CD8-positive, alpha-beta memory T cell (primary cell): ENCODE data around the gene UBA7. TPM values are rescaled to one million over a fixed set of nuclear protein-coding genes. Genes with fewer than 3 reads are reported as not detected.
A peak's percentile ranks its signal among the peaks of the same experiment; 100 is the strongest.

Source experiments
- CTCF ChIA-PET: fragments of 350-600 bp; sonication (Branson Sonifier 250); formaldehyde crosslinking; loops from one replicate; lab custom pipeline; 2021; ENCODE audit warnings: antibody characterized with exemption; lab: Charles Lee
- POLR2A ChIA-PET: fragments of 350-600 bp; sonication (Branson Sonifier 250); formaldehyde crosslinking; loops from one replicate; lab custom pipeline; 2021; ENCODE audit warnings: antibody characterized with exemption; lab: Charles Lee
- DNase-seq, 5 donors: peaks; one replicate each; pipeline versions ENCODE4 v3.0.0 to v3.0.0-alpha.2; 2020 to 2022; ENCODE audit warnings: mixed read lengths in 1 of 5
- H3K27ac ChIP-seq: one replicate; pipeline ENCODE4 v1.7.0; 2013; ENCODE audit warnings: low read depth, mild to moderate bottlenecking, low read length, moderate library complexity
- H3K27me3 ChIP-seq: 2 replicates; pipeline ENCODE4 v1.7.0; 2013; ENCODE audit warnings: low read length, mild to moderate bottlenecking; ENCODE audit not compliant: insufficient read depth, poor library complexity, severe bottlenecking
- H3K36me3 ChIP-seq: 2 replicates; pipeline ENCODE4 v1.7.0; 2013; ENCODE audit warnings: mild to moderate bottlenecking, low read length, moderate library complexity; ENCODE audit not compliant: insufficient read depth
- H3K4me1 ChIP-seq: 2 replicates; pipeline ENCODE4 v1.7.0; 2013; ENCODE audit warnings: mild to moderate bottlenecking, low read length, moderate library complexity; ENCODE audit not compliant: insufficient read depth
- H3K4me3 ChIP-seq: 2 replicates; pipeline ENCODE4 v1.7.0; 2013; ENCODE audit warnings: mild to moderate bottlenecking, low read length
- H3K9me3 ChIP-seq: 2 replicates; pipeline ENCODE4 v1.7.0; 2013; ENCODE audit warnings: mild to moderate bottlenecking, low read length
- H3K27ac Mint-ChIP-seq, 8 donors: one replicate each; pipeline ENCODE4 v1.8.0; 2020 to 2021; ENCODE audit warnings: mixed read lengths in 8 of 8, mild to moderate bottlenecking in 6 of 8, inconsistent platforms in 3 of 8, moderate library complexity in 3 of 8
- H3K27me3 Mint-ChIP-seq, 2 donors: one replicate each; pipeline ENCODE4 v1.8.0; 2020 to 2021; ENCODE audit warnings: mixed read lengths in 2 of 2, mild to moderate bottlenecking in 1 of 2, moderate library complexity in 1 of 2
- H3K36me3 Mint-ChIP-seq, 3 donors: one replicate each; pipeline ENCODE4 v1.8.0; 2020 to 2021; ENCODE audit warnings: mixed read lengths in 3 of 3, inconsistent platforms in 1 of 3, mild to moderate bottlenecking in 1 of 3
- H3K4me1 Mint-ChIP-seq, 3 donors: one replicate each; pipeline ENCODE4 v1.8.0; 2020 to 2021; ENCODE audit warnings: mixed read lengths in 3 of 3, inconsistent platforms in 1 of 3, mild to moderate bottlenecking in 1 of 3
- H3K4me3 Mint-ChIP-seq, 7 donors: one replicate each; pipeline ENCODE4 v1.8.0; 2020 to 2021; ENCODE audit warnings: mixed read lengths in 7 of 7, mild to moderate bottlenecking in 6 of 7, moderate library complexity in 4 of 7, inconsistent platforms in 2 of 7
- H3K9me3 Mint-ChIP-seq, 5 donors: one replicate each; pipeline ENCODE4 v1.8.0; 2020 to 2022; ENCODE audit warnings: mixed read lengths in 5 of 5, mild to moderate bottlenecking in 3 of 5, moderate library complexity in 2 of 5, inconsistent platforms in 1 of 5
- polyA plus RNA-seq: library from polyadenylated mRNA; unstranded; fragments of 300-500 nt; fragmentation: Illumina TruSeq; gene quantifications from one replicate; pipeline ENCODE4 v1.2.3, GENCODE V29; 2021
- total RNA-seq, 2 experiments: library from RNA; stranded (reverse); gene quantifications; one replicate each; pipeline ENCODE4 v1.2.3, GENCODE V29; 2021

The UBA7 gene
- total and polyA plus RNA-seq, 3 experiments from 2014 or later, result 40.7 to 58.3 (median 57.8) TPM

DNA sequence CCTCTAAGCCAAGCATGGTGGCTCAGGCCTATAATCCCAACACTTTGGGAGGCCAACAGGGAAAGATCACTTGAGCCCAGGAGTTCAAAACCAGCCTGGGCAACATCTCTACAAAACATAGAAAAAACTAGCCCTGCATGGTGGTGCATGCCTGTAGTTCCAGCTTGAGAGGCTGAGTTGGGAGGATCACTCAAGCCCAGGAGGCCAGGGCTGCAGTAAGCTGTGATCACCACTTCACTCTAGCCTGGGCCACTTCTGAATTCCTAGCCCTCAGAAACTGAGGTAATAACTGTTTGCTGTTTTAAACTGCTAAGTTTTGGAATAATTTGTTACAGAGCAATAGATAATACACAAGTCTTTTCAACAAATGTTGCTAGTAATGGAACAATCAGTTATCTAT is 43.8 kb downstream of the UBA7 start:
- Mint-ChIP-seq H3K4me1 (peaks cover 33 to 56% (median 46%) of the 10 kb centered on the region in 3 donors), H3K27ac (peak overlapping the region in 2 of 8 donors; percentile 9 to 42), H3K4me3 (no peak overlapping the region), H3K36me3 (peaks cover 0 to 30% (median 3%) of the 10 kb centered on the region in 3 donors), H3K9me3 (no peaks in the 10 kb centered on the region), H3K27me3 (no peaks in the 10 kb centered on the region)
- no peak overlapping the region for H3K4me3 ChIP-seq
- ChIA-PET CTCF (interaction anchor here (1.1 kb wide), 1 partner anchor 12 kb away, joined by 3 read pairs; no protein-coding TSS in a partner anchor), POLR2A (no interaction called here)
- no peaks in the 10 kb centered on the region for H3K4me1 ChIP-seq
- H3K27ac ChIP-seq, result no peak overlapping the region
- H3K36me3 ChIP-seq, result peaks cover 6% of the 10 kb centered on the region
- DNase-seq, result no peak
- H3K9me3 ChIP-seq, result no peaks in the 10 kb centered on the region
- H3K27me3 ChIP-seq, result no peaks in the 10 kb centered on the region

DNA sequence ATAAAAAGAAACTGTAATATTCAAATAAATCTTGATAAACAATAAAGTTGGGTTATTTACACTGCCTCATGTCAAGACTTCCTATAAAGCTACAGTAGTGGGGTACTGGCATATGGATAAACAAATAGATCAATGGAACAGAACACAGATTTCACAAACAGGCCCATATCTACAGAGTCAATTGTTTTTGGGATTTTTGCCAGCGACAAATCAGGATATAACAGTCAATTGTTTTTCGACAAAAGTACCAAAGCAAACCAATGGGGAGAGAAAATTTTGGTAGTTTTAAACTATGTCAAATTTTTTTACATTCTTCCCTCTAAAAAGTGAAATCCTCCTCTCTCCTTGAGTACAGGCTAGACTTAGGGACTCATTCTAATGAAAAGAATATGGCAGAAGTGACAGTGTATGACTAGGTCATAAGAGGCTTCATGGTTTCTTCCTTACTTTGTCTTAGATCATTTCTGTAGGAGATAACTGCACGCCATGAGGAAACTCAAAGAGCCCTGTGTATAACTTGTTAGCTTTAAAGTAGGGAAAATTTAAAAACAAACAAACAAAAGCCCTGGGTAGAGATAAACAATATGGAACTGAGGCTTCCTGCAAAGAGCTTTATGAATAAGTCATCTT is 44.4 kb downstream of the UBA7 start:
- no peak overlapping the region for H3K4me3 ChIP-seq
- no peak overlapping the region for H3K4me3 Mint-ChIP-seq
- peak overlapping the region in 4 of 8 donors; percentile 7 to 42 (median 17) for H3K27ac Mint-ChIP-seq
- H3K27me3 ChIP-seq, result no peaks in the 10 kb centered on the region
- peaks cover 6% of the 10 kb centered on the region for H3K36me3 ChIP-seq
- peaks cover 32 to 56% (median 46%) of the 10 kb centered on the region in 3 donors for H3K4me1 Mint-ChIP-seq
- H3K27ac ChIP-seq, result no peak overlapping the region
- H3K36me3 Mint-ChIP-seq, result peaks cover 0 to 33% (median 0%) of the 10 kb centered on the region in 3 donors
- no peaks in the 10 kb centered on the region for H3K9me3 Mint-ChIP-seq
- CTCF ChIA-PET, result interaction anchor here (1.1 kb wide), 1 partner anchor 13 kb away, joined by 3 read pairs; no protein-coding TSS in a partner anchor
- no peaks in the 10 kb centered on the region for H3K9me3 ChIP-seq
- DNase-seq, result no peak
- no peaks in the 10 kb centered on the region for H3K4me1 ChIP-seq
- POLR2A ChIA-PET, result interaction anchor here (0.6 kb wide), 1 partner anchor 45 kb away, joined by 3 read pairs; no protein-coding TSS in a partner anchor
- no peaks in the 10 kb centered on the region for H3K27me3 Mint-ChIP-seq

DNA sequence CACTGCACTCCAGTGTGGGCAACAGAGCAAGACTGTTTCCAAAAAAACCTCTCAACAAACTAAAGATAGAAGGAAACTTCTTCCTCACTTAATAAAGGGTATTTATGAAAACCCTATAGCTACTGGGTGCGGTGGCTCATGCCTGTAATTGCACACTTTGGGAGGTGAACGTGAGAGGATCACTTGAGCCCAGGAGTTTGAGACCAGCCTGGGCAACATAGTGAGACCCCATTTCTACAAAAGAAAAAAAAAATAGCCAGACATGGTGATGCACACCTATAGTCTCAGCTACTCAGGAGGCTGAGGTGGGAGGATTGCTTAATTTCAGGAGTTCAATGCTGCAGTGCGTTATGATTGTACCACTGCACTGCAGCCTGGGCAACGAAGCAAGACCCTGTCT is 49.8 kb downstream of the UBA7 start:
- Histone ChIP-seq H3K27ac (no peak overlapping the region), H3K27me3 (no peaks in the 10 kb centered on the region), H3K4me1 (no peaks in the 10 kb centered on the region), H3K36me3 (no peaks in the 10 kb centered on the region), H3K4me3 (no peak overlapping the region), H3K9me3 (no peaks in the 10 kb centered on the region)
- ChIA-PET CTCF (no interaction called here), POLR2A (no interaction called here)
- no peak overlapping the region for H3K27ac Mint-ChIP-seq
- peaks cover 19 to 40% (median 26%) of the 10 kb centered on the region in 3 donors for H3K4me1 Mint-ChIP-seq
- no peak overlapping the region for H3K4me3 Mint-ChIP-seq
- DNase-seq, result no peak
- H3K36me3 Mint-ChIP-seq, result peaks cover 0 to 37% (median 0%) of the 10 kb centered on the region in 3 donors
- no peaks in the 10 kb centered on the region for H3K27me3 Mint-ChIP-seq
- no peaks in the 10 kb centered on the region for H3K9me3 Mint-ChIP-seq

DNA sequence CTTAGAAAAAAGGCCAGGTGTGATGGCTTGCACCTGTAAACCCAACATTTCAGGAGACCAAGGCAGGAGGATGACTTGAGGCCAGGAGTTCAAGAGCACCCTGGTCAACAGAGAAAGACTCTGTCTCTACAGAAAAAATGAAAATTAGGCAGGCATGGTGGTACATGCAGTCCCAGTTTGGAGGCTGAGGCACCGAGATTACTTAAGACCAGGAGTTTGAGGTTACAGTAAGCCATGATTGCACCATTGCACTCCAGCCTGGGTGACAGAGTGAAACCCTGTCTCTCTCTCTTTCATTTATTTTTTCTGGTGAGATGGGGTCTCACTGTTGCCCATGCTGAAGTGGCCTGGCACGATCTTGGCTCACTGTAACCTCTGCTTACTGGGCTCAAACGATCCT is 52.1 kb downstream of the UBA7 start:
- H3K9me3 Mint-ChIP-seq, result no peaks in the 10 kb centered on the region

DNA sequence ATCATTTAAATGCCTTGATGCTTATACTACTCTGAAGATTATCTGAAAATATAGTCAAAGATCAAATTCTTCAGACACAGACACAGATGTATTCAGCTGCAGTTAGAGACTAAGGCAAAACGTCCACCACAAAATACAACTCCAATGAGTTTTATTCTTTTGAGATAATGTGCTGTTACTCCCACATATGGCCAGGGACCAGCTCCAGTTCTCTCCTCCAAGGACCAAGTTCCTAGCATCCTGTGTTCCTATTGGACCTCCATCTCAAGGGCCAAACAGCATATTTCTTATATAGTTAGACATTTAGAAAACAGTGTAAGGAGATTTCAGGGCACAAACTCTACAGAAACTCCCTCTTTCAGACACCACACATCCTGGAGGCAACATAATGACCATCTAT is 54.5 kb downstream of the UBA7 start:
- CTCF ChIA-PET, result interaction anchor here (1.8 kb wide), 1 partner anchor 219 kb away, joined by 3 read pairs; no protein-coding TSS in a partner anchor
- Mint-ChIP-seq H3K9me3 (no peaks in the 10 kb centered on the region), H3K4me1 (peaks cover 27 to 57% (median 37%) of the 10 kb centered on the region in 3 donors), H3K36me3 (peaks cover 0 to 30% (median 2%) of the 10 kb centered on the region in 3 donors), H3K27ac (peak overlapping the region in 1 of 8 donors; percentile 51), H3K27me3 (no peaks in the 10 kb centered on the region), H3K4me3 (no peak overlapping the region)
- no peaks in the 10 kb centered on the region for H3K9me3 ChIP-seq
- DNase-seq, result no peak
- H3K4me1 ChIP-seq, result no peaks in the 10 kb centered on the region
- no peaks in the 10 kb centered on the region for H3K36me3 ChIP-seq
- no peak overlapping the region for H3K27ac ChIP-seq
- POLR2A ChIA-PET, result no interaction called here
- H3K27me3 ChIP-seq, result no peaks in the 10 kb centered on the region
- no peak overlapping the region for H3K4me3 ChIP-seq

More for the DNA sequence above, 52.1 kb downstream of the UBA7 start:
- Histone ChIP-seq H3K9me3 (no peaks in the 10 kb centered on the region), H3K36me3 (no peaks in the 10 kb centered on the region), H3K4me1 (no peaks in the 10 kb centered on the region), H3K27ac (no peak overlapping the region), H3K4me3 (no peak overlapping the region), H3K27me3 (no peaks in the 10 kb centered on the region)
- Mint-ChIP-seq H3K27me3 (no peaks in the 10 kb centered on the region), H3K36me3 (peaks cover 0 to 37% (median 0%) of the 10 kb centered on the region in 3 donors), H3K27ac (no peak overlapping the region), H3K4me1 (peaks cover 19 to 53% (median 27%) of the 10 kb centered on the region in 3 donors), H3K4me3 (no peak overlapping the region)
- ChIA-PET POLR2A (no interaction called here), CTCF (no interaction called here)
- no peak for DNase-seq

DNA sequence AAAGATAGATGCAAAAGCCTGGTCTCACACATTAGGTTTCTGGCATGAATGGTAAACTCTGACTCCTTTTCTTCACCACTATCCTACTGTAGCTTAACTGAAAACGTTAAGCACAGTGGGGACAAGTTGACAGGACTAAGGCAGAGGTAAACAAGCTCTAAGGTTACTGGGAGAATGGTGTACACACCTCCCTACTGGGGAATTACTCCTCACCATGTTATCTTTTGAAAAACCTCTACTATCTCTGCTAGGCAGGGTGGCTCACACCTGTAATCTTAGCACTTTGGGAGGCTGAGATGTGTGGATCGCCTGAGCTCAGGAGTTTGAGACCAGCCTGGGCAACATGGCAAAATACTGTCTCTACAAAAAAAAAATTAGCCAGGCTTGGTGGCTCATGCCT is 56.6 kb downstream of the UBA7 start:
- no peak for DNase-seq
- Histone ChIP-seq H3K9me3 (no peaks in the 10 kb centered on the region), H3K36me3 (no peaks in the 10 kb centered on the region), H3K27ac (no peak overlapping the region), H3K4me1 (no peaks in the 10 kb centered on the region), H3K27me3 (no peaks in the 10 kb centered on the region), H3K4me3 (no peak overlapping the region)
- H3K27ac Mint-ChIP-seq, result no peak overlapping the region
- H3K4me1 Mint-ChIP-seq, result peaks cover 34 to 69% (median 52%) of the 10 kb centered on the region in 3 donors
- no peak overlapping the region for H3K4me3 Mint-ChIP-seq
- H3K27me3 Mint-ChIP-seq, result no peaks in the 10 kb centered on the region
- ChIA-PET CTCF (no interaction called here), POLR2A (interaction anchor here (0.7 kb wide), 1 partner anchor 50 kb away, joined by 7 read pairs; no protein-coding TSS in a partner anchor)
- H3K9me3 Mint-ChIP-seq, result no peaks in the 10 kb centered on the region
- peaks cover 0 to 29% (median 2%) of the 10 kb centered on the region in 3 donors for H3K36me3 Mint-ChIP-seq

DNA sequence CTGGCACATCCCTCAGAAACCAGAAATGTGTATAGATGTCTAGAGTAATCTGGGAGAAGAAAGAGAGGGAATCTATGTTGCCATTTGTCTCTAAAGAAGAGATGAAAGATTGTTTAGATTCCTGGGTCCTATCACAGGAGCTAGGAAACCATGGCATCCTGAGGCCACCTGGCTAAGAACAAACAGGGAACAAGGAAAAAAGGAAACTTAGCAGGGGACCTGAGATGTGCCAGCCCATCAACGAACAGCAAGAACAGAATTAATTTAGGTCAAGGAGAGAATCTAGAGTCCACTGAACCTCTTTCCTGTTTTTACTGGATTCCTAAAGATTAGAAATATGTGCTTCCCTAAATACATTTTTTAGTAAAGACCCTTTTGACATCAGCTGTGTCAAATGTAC is 57.7 kb downstream of the UBA7 start:
- Histone ChIP-seq H3K36me3 (no peaks in the 10 kb centered on the region), H3K9me3 (no peaks in the 10 kb centered on the region), H3K27ac (no peak overlapping the region), H3K4me3 (no peak overlapping the region), H3K27me3 (no peaks in the 10 kb centered on the region), H3K4me1 (no peaks in the 10 kb centered on the region)
- ChIA-PET CTCF (interaction anchor here (1.4 kb wide), 1 partner anchor 83 kb away, joined by 5 read pairs; no protein-coding TSS in a partner anchor), POLR2A (no interaction called here)
- no peak for DNase-seq
- Mint-ChIP-seq H3K27ac (peak overlapping the region in 1 of 8 donors; percentile 52), H3K27me3 (no peaks in the 10 kb centered on the region), H3K4me3 (no peak overlapping the region), H3K36me3 (peaks cover 0 to 31% (median 2%) of the 10 kb centered on the region in 3 donors), H3K4me1 (peaks cover 34 to 67% (median 52%) of the 10 kb centered on the region in 3 donors), H3K9me3 (no peaks in the 10 kb centered on the region)
